Nephron (organoid): ENCODE results near the gene CAPN8.

Experiments
- H3K27ac Mint-ChIP-seq, 3 experiments: 2 replicates each; pipeline ENCODE4 v1.8.0; 2020; ENCODE audit warnings: mixed read lengths in 3 of 3, mild to moderate bottlenecking in 2 of 3, moderate library complexity in 1 of 3
- H3K27me3 Mint-ChIP-seq: 2 replicates; pipeline ENCODE4 v1.8.0; 2021; ENCODE audit warnings: low read depth, mild to moderate bottlenecking, moderate library complexity, mixed read lengths
- H3K36me3 Mint-ChIP-seq: 2 replicates; pipeline ENCODE4 v1.8.0; 2020; ENCODE audit warnings: low read depth, mixed read lengths
- H3K4me1 Mint-ChIP-seq: 2 replicates; pipeline ENCODE4 v1.8.0; 2020; ENCODE audit warnings: mixed read lengths
- H3K4me3 Mint-ChIP-seq, 3 experiments: 2 replicates each; pipeline ENCODE4 v1.8.0; 2020; ENCODE audit warnings: mild to moderate bottlenecking in 3 of 3, mixed read lengths in 3 of 3, moderate library complexity in 2 of 3
- H3K9me3 Mint-ChIP-seq: 2 replicates; pipeline ENCODE4 v1.8.0; 2020; ENCODE audit warnings: mixed read lengths
- TF ChIP-seq, protein P1 (sequence below), 3 experiments: fragments of 200-600 bp; sonication (generic); IDR thresholded peaks; one replicate each; pipeline ENCODE4 v1.5.0; 2021; ENCODE audit warnings: antibody characterized with exemption in 3 of 3; ENCODE audit not compliant: unreplicated experiment in 3 of 3

The CAPN8 gene

GRCh38 chr1:223664106-223664505, 1.4 kb downstream of the CAPN8 start:
- no peak overlapping the region for H3K4me3 Mint-ChIP-seq
- H3K27ac Mint-ChIP-seq, result no peak overlapping the region

DNA sequence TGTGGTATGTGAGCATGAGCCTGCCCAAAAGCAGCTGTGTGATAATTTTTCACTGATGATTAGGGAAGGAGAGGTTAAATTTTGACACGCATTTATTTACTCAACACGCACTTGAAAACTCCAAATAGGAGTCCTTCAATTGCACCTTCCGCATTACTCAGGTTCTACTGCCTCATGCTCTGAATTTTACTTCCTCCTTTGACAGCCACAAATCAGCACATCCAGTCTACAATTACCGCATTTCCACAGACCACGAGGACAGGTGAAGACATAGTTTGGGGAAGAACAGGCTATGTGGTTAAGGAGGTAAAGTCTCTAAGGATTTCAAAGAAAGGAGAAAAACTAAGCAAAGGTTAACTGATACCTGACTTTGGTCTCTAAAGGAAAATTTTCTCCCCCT, 2.6 kb downstream of the CAPN8 start:
- H3K36me3 Mint-ChIP-seq, result no peaks in the 10 kb centered on the region
- H3K4me3 Mint-ChIP-seq, result no peak overlapping the region
- no peak overlapping the region for H3K27ac Mint-ChIP-seq
- H3K9me3 Mint-ChIP-seq, result no peaks in the 10 kb centered on the region
- H3K27me3 Mint-ChIP-seq, result peaks cover 19% of the 10 kb centered on the region
- H3K4me1 Mint-ChIP-seq, result no peaks in the 10 kb centered on the region
- TF ChIP-seq, protein P1, sequence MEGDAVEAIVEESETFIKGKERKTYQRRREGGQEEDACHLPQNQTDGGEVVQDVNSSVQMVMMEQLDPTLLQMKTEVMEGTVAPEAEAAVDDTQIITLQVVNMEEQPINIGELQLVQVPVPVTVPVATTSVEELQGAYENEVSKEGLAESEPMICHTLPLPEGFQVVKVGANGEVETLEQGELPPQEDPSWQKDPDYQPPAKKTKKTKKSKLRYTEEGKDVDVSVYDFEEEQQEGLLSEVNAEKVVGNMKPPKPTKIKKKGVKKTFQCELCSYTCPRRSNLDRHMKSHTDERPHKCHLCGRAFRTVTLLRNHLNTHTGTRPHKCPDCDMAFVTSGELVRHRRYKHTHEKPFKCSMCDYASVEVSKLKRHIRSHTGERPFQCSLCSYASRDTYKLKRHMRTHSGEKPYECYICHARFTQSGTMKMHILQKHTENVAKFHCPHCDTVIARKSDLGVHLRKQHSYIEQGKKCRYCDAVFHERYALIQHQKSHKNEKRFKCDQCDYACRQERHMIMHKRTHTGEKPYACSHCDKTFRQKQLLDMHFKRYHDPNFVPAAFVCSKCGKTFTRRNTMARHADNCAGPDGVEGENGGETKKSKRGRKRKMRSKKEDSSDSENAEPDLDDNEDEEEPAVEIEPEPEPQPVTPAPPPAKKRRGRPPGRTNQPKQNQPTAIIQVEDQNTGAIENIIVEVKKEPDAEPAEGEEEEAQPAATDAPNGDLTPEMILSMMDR (IDR thresholded peaks at IDR 0.05; ENCODE audit: unreplicated experiment in 3 of 3), result no peak

More at GRCh38 chr1:223664106-223664505, 1.4 kb downstream of the CAPN8 start:
- Mint-ChIP-seq H3K27me3 (peaks cover 28% of the 10 kb centered on the region), H3K4me1 (no peaks in the 10 kb centered on the region), H3K36me3 (no peaks in the 10 kb centered on the region), H3K9me3 (no peaks in the 10 kb centered on the region)
- TF ChIP-seq, protein P1 (IDR thresholded peaks at IDR 0.05; ENCODE audit: unreplicated experiment in 3 of 3), result no peak

DNA sequence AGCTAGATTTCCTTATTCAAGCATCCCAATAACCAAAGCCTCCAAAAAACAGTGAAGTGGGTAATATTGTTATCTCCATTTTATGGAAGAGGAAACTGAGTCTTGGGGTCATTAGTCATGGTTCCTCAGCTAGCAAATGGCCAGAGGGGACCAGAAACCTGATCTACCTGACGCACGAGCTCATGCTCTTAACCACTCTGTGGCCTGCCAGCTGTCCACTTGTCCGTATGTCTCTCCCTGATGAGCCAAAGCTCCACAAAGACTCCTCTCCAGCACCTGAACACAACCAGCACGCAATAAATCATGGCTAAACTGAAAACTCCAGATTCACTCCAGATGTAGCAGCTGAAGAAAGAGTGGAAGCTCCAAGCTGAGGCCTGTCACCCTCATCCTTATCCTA, 5.8 kb downstream of the CAPN8 start:
- Mint-ChIP-seq H3K9me3 (no peaks in the 10 kb centered on the region), H3K27ac (no peak overlapping the region), H3K4me1 (no peaks in the 10 kb centered on the region), H3K36me3 (no peaks in the 10 kb centered on the region), H3K4me3 (no peak overlapping the region), H3K27me3 (peaks cover 28% of the 10 kb centered on the region)
- TF ChIP-seq, protein P1 (IDR thresholded peaks at IDR 0.05; ENCODE audit: unreplicated experiment in 3 of 3), result no peak

DNA sequence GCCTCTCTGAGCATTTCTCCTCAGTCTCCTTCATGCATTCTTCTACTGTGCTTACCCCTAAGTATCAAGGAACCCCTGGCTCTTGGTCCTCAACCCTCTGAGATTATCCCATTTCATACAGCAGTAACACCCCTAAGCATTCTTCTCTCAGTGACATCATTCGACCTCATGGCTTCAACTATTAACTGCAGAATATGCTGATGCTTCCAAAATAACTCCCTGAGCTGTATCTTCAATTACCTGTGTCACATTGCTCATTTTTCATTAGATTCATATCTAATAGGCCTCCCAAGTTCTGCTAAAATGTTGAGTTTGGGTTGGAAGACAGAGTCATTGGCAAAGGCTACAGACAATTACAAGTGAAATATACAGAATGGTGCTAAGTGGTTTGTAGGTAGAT, 7.5 kb downstream of the CAPN8 start:
- Mint-ChIP-seq H3K36me3 (no peaks in the 10 kb centered on the region), H3K27ac (no peak overlapping the region), H3K9me3 (no peaks in the 10 kb centered on the region), H3K4me1 (no peaks in the 10 kb centered on the region), H3K27me3 (peaks cover 20% of the 10 kb centered on the region), H3K4me3 (no peak overlapping the region)
- TF ChIP-seq, protein P1 (IDR thresholded peaks at IDR 0.05; ENCODE audit: unreplicated experiment in 3 of 3), result no peak

DNA sequence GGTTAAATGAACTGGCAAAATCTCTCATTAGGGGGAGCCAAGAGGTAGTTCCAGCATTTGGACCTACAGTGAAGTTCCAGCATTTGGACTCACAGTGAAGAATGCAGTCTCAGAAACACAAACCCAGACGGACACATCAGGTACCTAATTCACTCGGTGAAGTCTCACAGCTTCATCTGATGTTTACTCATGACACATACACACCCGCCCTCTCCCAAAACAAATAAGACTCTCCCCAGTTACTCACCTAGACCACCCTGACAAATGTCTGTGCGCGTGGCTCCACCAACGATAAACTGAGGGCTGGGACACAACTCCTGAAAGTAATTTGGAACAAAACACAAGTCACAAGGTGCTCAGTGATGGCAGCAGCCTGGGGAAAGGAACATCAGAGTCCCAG, 11.4 kb downstream of the CAPN8 start:
- Mint-ChIP-seq H3K4me1 (peaks cover 5% of the 10 kb centered on the region), H3K36me3 (no peaks in the 10 kb centered on the region), H3K27me3 (peaks cover 14% of the 10 kb centered on the region), H3K4me3 (no peak overlapping the region), H3K27ac (no peak overlapping the region), H3K9me3 (no peaks in the 10 kb centered on the region)
- TF ChIP-seq, protein P1 (IDR thresholded peaks at IDR 0.05; ENCODE audit: unreplicated experiment in 3 of 3), result no peak

- TF ChIP-seq, protein P1 (IDR thresholded peaks at IDR 0.05; ENCODE audit: unreplicated experiment in 3 of 3), result no peak
- Mint-ChIP-seq H3K9me3 (no peaks in the 10 kb centered on the region), H3K4me3 (no peak overlapping the region), H3K27ac (no peak overlapping the region), H3K4me1 (peaks cover 5% of the 10 kb centered on the region), H3K27me3 (peaks cover 14% of the 10 kb centered on the region), H3K36me3 (no peaks in the 10 kb centered on the region)
These were observed 12.1 kb downstream of the CAPN8 start for GRCh38 chr1:223653431-223653830.
